NCI-H226 (cell line): ENCODE measurements around the gene SUN1.
A peak's percentile ranks its signal among the peaks of the same experiment; 100 is the strongest.
"Not testable (repeated sequence)": the region's sequence is repeated elsewhere in the genome, so short reads cannot be mapped to it uniquely, and the experiment has no call there.

Experiments
- DNase-seq: peaks from one replicate; pipeline ENCODE4 v3.0.0-alpha.2; 2015

SUN1 gene

DNA sequence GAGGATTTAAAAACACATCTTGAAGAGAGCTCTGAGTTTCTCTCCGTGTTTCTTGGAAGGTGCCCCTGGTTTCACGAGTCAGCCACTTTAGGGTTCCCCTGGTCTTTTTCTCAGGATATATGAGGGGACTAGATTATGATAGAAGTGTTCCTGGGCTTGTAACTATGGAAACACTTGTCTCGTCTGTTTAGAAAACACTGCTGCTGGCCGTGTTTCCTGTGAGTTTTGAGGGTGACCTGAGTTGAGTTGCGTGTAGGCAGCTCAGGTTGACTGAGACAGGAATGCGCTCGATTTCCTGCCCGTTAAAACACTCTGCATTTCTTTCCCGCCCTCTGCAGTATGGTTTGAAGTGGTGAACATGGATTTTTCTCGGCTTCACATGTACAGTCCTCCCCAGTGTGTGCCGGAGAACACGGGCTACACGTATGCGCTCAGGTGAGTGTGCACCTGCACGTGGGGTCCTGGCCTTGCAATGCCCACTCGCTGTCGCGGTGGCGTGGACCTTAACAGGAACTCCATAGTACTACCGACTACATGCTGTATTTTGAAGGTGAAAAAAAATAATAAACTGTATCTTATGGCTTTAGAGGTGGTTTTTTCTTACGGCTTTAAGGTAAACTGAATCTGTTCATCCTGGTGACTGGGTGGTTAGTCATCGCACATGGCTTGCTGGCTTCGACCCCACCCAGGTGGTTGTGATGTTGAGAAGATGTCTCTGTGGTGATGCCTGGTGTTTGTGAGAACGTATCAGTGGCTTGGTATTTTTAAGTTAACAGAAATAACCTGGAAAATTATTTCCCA is at the start of gene SUN1:
Gene SUN1, plus strand, starts transcription at position 310 of the 801 bp plus-strand sequence. Its CDS starts 49 bp downstream, at position 359.
- DNase-seq = peak; percentile 99

DNA sequence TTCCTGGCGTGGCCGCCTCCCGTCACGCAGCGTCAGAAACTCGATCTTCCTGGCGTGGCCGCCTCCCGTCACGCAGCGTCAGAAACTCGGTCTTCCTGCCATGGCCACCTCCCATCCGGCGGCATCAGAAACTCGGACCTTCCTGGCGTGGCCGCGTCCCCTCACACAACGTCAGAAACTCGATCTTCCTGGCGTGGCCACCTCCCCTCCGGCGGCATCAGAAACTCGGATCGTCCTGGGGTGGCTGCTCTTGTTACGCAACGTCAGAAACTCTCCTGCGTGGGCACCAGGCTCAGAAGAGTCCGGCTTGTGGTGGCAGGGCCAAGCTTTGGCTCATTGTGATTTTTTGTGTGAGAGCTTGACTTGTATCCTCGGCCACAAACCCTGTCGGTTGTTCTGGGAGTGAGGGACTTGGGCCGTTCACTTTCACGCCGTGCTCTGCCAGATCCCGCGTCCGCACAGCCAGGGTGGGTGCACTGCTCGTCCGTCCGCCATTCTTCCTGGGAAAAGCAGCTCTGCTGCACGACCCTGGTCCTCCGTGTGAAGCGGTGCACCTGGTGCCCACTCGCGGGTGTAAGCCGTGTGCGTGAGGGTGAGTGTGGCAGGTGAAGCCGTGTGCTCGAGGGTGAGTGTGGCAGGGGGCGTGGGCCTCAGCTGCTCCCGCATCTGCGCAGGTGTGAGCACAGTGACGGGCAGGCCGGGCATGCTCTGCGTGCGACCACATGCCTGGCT is 49.4 kb upstream of the SUN1 start:
- DNase-seq = no peak

DNA sequence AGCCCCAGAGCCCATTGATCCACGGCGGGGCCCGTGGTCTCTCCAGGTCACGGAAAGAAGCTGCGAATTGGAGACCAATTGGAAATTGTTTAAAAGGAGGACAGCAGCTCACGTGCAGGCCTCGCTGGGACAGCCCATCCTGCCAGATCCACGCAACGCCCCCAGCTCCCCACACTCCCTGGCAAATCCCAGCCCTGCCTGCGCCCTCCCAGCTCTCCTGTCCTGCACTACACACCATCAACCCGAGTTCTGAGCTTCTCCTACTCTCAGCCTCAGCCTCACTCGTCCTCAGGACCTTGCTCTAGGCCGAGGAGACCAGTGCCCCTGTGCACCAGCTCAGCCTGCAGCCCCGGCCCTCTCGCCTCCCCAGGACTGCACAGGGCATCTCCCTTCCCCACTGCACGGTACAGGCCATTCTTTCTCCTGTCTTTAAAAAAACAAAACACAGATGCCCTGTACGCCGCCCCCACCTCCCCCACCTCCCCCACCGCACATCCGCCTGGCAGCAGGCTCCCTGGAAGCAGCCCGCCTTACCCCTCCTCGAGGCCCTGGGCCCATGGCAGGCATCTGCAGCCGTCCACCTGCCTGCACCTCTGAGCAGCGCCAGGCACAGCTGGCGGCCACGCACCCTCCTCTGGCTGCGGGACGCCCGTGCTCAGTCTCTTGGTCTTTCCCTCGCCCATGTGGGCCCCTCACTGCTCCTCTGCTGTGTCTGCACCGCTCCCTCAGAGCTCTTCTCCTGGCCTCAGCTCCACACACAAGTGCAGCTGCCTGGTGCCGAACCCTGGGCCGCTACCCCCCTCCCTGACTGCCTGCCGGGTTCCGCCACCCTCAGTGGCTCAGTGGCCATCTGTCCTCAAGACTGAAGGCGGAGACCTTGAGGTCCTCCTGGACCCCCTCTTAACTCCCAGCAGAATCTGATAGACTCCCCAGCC is 48.5 kb upstream of the SUN1 start:
- DNase-seq = no peak

- no peak for DNase-seq
These were observed 47.3 kb upstream of the SUN1 start for GRCh38 chr7:784971-785370.

- DNase-seq = no peak
These were observed 46.9 kb upstream of the SUN1 start for GRCh38 chr7:785416-785815.

DNA sequence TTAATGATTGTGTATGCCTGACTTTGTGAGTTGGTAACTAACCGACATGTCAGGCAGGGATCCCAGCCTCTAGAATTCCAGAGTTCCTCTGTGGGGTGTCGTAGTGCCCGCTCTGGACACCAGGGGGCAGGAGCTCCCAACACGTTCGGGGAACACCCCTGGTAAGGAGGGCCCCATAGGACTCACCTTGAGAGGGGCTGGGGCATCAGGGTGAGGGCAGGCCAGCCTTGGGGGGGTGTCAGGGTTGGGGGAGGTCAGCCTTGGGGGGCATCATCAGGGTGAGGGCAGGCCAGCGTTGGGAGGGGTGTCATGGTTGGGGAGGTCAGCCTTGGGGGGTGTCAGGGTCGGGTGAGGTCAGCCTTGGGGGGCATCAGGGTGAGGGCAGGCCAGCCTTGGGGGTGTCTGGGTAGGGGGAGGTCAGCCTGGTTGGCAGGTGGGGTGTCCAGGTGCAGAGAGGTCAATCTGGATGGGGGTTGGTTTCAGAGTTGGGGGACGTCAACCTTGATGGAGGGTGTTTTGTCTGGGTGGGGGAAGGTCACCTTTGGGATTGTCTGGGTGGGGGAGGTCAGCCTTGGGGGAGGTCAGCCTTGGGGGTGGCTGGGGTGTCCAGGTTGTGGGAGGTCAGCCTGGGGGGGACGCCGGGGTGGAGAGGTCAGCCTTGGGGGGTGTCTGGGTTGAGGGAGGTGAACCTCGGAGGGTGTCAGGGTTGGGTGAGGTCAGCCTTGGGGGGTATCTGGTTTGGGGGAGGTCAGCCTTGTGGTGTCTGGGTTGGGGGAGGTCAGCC is 45.6 kb upstream of the SUN1 start:
- DNase-seq = peak; percentile 67

- no peak for DNase-seq
These were observed 44.7 kb upstream of the SUN1 start for GRCh38 chr7:787332-788240.

DNA sequence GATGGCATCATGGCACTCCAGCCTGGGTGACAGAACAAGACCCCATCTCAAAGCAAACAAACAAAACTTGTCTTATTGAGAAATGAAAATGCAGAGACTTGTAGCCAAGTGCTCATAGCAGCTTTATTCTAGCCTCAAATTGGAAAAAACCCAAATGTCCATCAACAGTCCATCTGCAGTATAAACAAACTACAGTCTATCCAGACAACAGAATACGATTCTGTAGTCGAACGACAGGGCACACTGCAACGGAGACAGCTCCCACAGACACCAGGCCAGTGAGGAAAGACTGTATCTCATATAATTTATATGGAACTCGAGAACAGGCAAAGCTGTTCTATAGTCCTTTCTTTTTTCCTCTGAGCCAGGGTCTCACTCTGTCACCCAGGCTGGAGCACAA is 40.8 kb upstream of the SUN1 start:
- DNase-seq = no peak

GRCh38 chr7:794207-794606 is 38.1 kb upstream of the SUN1 start:
- no peak for DNase-seq

DNA sequence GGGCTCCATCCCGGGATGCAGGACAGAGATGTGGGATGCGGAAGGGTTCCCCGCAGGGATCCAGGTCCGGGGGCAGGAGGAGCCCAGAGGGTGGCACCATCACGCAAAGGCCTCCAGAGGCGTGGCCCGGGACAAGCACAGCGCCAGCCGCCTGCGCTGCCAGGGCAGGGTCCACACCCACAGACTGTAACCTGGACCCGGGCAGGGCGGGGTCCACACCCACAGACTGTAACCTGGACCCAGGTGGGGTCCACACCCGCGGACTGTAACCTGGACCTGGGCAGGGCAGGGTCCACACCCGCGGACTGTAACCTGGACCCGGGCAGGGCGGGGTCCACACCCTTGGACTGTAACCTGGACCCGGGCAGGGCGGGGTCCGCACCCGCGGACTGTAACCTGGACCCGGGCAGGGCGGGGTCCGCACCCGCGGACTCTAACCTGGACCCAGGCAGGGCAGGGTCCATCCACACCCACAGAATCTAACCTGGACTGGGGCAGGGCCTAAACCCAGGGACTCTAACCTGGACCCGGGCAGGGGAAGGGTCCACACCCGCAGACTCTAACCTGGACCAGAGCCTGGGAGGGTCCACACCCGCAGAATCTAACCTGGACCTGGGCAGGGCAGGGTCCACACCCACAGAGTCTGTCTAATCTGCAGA is 37.5 kb upstream of the SUN1 start:
- DNase-seq = no peak

DNA sequence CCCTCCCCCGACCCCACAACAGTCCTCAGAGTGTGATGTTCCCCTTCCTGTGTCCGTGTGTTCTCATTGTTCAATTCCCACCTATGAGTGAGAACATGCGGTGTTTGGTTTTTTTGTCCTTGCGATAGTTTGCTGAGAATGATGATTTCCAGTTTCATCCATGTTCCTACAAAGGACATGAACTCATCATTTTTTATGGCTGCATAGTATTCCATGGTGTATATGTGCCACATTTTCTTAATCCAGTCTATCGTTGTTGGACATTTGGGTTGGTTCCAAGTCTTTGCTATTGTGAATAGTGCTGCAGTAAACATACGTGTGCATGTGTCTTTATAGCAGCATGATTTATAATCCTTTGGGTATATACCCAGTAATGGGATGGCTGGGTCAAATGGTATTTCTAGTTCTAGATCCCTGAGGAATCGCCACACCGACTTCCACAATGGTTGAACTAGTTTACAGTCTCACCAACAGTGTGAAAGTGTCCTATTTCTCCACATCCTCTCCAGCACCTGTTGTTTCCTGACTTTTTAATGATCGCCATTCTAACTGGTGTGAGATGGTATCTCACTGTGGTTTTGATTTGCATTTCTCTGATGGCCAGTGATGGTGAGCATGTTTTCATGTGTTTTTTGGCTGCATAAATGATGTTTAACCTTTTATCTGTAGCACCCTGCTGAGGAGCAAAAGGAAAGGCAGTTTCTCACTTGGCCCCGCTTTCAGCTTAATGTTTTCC is 35.7 kb upstream of the SUN1 start:
- DNase-seq = not testable (repeated sequence)

GRCh38 chr7:798921-799470 is 33.3 kb upstream of the SUN1 start:
- DNase-seq = no peak

DNA sequence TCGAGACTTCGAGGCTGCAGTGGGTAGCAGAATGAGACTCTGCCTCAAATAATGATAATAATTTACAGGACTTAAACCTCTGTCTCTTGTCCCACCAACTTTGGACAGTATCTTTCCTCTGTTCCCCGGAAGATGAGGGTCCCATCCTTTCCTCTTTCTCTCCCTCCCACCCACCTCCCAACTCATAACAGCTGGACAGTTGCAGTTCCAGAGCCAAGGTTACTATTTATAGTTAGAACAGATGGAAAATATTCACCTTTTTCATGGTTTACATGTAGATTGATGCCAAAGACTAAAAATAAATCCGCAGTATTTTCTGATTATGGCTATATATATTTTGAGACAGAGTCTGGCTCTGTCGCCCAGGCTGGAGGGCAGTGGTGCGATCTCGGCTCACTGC is 31.6 kb upstream of the SUN1 start:
- DNase-seq = no peak

DNA sequence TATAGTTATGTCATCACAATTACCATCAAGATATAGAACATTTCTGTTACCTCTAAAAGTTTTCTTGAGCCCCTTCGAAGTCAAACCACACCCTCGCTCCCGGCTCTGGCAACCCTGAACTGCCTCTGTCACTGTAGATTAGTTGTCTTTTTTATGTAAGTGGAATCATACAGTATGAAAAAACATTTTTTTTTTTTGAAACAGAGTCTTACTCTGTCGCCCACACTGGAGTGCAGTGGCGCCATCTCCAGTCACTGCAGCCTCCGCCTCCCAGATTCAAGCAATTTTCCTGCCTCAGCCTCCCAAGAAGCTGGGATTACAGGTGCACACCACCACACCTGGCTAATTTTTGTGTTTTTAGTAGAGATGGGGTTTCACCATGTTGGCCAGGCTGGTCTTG is 30.9 kb upstream of the SUN1 start:
- not testable (repeated sequence) for DNase-seq

- DNase-seq = no peak
These were observed 30.3 kb upstream of the SUN1 start for GRCh38 chr7:801940-802381.

DNA sequence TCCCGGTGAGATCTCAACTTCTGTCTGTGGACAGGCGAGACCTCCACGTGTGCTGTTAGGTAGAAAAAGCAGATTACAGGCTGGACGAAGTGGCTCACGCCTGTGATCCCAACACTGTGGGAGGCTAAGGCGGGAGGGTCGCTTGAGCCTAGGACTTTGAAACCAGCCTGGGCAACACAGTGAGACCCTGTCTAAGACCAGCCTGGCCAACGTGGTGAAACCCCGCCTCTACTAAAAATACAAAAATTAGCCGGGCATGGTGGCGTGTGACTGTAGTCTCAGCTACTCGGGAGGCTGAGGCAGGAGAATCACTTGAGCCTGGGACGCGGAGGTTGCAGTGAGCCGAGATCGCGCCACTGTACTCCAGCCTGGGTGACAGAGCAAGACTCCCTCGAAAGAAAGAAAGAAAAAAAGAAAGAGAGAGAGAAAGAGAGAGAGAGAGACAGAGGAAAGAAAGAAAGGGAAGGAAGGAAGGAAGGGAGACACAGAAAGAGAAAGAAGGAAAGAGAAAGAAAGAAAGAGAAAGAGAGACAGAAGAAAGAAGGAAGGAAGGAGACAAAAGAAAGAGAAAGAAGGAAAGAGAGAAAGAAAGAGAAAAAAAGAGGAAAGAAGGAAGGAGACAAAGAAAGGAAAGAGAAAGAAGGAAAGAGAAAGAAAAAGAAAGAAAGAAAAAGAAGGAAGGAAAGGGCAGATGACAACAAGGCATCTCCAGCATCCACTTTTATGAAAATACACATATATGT is 29.6 kb upstream of the SUN1 start:
- DNase-seq = no peak

GRCh38 chr7:803243-803635 is 29.0 kb upstream of the SUN1 start:
- DNase-seq = no peak

DNA sequence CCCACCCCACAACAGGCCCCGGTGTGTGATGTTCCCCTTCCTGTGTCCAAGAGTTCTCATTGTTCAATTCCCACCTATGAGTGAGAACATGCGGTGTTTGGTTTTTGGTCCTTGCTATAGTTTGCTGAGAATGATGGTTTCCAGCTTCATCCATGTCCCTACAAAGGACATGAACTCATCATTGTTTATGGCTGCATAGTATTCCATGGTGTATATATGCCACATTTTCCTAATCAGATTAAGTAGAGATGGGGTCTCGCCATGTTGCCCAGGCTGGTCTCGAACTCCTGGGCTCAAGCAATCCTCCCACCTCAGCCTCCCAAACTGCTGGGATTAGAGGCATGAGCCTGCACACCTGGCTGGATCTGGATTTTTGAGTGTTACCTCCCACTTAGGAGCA is 28.5 kb upstream of the SUN1 start:
- not testable (repeated sequence) for DNase-seq

- DNase-seq = no peak
These were observed 27.0 kb upstream of the SUN1 start for GRCh38 chr7:805261-805660.
